ENCODE results near the gene RPL5. TPM values are rescaled to one million over a fixed set of nuclear protein-coding genes. Genes with fewer than 3 reads are reported as not detected.

Gene RPL5
- total and polyA plus RNA-seq, 9 of the 15 experiments (the other 6 are each of a cell fraction or from before 2014, with no cell fraction given), result 1,467 to 4,252 (median 2,454) TPM

DNA sequence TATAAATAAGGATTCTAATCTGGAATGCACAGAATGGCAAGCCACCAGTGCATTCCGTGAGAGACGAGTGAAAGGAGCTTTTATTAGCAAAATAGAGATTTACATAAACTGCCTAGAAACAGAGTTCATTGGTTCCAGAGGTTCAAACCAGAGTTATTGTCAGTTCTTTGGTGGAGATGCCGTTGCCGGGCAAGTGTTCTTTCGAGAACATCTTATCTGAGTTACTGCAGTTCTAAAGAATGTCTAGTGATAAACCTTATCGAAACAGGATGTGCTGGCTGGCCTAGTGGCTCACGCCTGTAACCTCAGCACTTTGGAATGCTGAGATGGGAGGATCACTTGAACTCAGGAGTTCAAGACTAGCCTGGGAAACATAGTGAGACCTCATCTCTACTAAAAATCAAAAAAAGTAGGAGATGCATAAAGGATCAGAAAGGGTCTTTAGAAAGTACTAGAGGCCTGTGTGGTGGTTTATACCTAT is 27.1 kb upstream of the RPL5 start (continued):
- TF ChIP-seq, protein P1, sequence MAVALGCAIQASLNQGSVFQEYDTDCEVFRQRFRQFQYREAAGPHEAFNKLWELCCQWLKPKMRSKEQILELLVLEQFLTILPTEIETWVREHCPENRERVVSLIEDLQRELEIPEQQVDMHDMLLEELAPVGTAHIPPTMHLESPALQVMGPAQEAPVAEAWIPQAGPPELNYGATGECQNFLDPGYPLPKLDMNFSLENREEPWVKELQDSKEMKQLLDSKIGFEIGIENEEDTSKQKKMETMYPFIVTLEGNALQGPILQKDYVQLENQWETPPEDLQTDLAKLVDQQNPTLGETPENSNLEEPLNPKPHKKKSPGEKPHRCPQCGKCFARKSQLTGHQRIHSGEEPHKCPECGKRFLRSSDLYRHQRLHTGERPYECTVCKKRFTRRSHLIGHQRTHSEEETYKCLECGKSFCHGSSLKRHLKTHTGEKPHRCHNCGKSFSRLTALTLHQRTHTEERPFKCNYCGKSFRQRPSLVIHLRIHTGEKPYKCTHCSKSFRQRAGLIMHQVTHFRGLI (CRISPR knock-in tag; IDR thresholded peaks at IDR 0.05), result no peak
- TF ChIP-seq, protein P2, sequence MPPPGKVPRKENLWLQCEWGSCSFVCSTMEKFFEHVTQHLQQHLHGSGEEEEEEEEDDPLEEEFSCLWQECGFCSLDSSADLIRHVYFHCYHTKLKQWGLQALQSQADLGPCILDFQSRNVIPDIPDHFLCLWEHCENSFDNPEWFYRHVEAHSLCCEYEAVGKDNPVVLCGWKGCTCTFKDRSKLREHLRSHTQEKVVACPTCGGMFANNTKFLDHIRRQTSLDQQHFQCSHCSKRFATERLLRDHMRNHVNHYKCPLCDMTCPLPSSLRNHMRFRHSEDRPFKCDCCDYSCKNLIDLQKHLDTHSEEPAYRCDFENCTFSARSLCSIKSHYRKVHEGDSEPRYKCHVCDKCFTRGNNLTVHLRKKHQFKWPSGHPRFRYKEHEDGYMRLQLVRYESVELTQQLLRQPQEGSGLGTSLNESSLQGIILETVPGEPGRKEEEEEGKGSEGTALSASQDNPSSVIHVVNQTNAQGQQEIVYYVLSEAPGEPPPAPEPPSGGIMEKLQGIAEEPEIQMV (tag; conservative IDR thresholded peaks at IDR 0.05; ENCODE audit: low read depth), result no peak
- TF ChIP-seq FOXA1 (IDR thresholded peaks at IDR 0.05; ENCODE audit: borderline replicate concordance), result no peak
- TF ChIP-seq ZNF77 (CRISPR knock-in tag; IDR thresholded peaks at IDR 0.05), result no peak
- peak; percentile 87 for TF ChIP-seq BHLHE40 (IDR thresholded peaks at IDR 0.05; ENCODE audit: low read length)
- TF ChIP-seq, protein P3, sequence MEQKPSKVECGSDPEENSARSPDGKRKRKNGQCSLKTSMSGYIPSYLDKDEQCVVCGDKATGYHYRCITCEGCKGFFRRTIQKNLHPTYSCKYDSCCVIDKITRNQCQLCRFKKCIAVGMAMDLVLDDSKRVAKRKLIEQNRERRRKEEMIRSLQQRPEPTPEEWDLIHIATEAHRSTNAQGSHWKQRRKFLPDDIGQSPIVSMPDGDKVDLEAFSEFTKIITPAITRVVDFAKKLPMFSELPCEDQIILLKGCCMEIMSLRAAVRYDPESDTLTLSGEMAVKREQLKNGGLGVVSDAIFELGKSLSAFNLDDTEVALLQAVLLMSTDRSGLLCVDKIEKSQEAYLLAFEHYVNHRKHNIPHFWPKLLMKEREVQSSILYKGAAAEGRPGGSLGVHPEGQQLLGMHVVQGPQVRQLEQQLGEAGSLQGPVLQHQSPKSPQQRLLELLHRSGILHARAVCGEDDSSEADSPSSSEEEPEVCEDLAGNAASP (IDR thresholded peaks at IDR 0.05), result no peak
- TF ChIP-seq TEAD2 (tag; IDR thresholded peaks at IDR 0.05), result peak; percentile 94
- no peak for TF ChIP-seq U2AF2 (optimal IDR thresholded peaks at IDR 0.05; ENCODE audit: low read depth, low read length)
- no peak for TF ChIP-seq ZNF695 (CRISPR knock-in tag; IDR thresholded peaks at IDR 0.05)
- TF ChIP-seq, protein P4, sequence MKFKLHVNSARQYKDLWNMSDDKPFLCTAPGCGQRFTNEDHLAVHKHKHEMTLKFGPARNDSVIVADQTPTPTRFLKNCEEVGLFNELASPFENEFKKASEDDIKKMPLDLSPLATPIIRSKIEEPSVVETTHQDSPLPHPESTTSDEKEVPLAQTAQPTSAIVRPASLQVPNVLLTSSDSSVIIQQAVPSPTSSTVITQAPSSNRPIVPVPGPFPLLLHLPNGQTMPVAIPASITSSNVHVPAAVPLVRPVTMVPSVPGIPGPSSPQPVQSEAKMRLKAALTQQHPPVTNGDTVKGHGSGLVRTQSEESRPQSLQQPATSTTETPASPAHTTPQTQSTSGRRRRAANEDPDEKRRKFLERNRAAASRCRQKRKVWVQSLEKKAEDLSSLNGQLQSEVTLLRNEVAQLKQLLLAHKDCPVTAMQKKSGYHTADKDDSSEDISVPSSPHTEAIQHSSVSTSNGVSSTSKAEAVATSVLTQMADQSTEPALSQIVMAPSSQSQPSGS (CRISPR knock-in tag; IDR thresholded peaks at IDR 0.05), result no peak
- TF ChIP-seq E2F3 (CRISPR knock-in tag; IDR thresholded peaks at IDR 0.05), result no peak
- TF ChIP-seq FIP1L1 (IDR thresholded peaks at IDR 0.05; ENCODE audit: low read depth, low read length, poor library complexity, severe bottlenecking), result no peak
- TF ChIP-seq, protein P5, sequence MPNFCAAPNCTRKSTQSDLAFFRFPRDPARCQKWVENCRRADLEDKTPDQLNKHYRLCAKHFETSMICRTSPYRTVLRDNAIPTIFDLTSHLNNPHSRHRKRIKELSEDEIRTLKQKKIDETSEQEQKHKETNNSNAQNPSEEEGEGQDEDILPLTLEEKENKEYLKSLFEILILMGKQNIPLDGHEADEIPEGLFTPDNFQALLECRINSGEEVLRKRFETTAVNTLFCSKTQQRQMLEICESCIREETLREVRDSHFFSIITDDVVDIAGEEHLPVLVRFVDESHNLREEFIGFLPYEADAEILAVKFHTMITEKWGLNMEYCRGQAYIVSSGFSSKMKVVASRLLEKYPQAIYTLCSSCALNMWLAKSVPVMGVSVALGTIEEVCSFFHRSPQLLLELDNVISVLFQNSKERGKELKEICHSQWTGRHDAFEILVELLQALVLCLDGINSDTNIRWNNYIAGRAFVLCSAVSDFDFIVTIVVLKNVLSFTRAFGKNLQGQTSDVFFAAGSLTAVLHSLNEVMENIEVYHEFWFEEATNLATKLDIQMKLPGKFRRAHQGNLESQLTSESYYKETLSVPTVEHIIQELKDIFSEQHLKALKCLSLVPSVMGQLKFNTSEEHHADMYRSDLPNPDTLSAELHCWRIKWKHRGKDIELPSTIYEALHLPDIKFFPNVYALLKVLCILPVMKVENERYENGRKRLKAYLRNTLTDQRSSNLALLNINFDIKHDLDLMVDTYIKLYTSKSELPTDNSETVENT (CRISPR knock-in tag; IDR thresholded peaks at IDR 0.05), result no peak
- TF ChIP-seq ZNF780A (CRISPR knock-in tag; IDR thresholded peaks at IDR 0.05), result no peak
- TF ChIP-seq, protein P6, sequence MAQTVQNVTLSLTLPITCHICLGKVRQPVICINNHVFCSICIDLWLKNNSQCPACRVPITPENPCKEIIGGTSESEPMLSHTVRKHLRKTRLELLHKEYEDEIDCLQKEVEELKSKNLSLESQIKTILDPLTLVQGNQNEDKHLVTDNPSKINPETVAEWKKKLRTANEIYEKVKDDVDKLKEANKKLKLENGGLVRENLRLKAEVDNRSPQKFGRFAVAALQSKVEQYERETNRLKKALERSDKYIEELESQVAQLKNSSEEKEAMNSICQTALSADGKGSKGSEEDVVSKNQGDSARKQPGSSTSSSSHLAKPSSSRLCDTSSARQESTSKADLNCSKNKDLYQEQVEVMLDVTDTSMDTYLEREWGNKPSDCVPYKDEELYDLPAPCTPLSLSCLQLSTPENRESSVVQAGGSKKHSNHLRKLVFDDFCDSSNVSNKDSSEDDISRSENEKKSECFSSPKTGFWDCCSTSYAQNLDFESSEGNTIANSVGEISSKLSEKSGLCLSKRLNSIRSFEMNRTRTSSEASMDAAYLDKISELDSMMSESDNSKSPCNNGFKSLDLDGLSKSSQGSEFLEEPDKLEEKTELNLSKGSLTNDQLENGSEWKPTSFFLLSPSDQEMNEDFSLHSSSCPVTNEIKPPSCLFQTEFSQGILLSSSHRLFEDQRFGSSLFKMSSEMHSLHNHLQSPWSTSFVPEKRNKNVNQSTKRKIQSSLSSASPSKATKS (CRISPR knock-in tag; IDR thresholded peaks at IDR 0.05), result no peak
- TF ChIP-seq ZBTB1 (CRISPR knock-in tag; IDR thresholded peaks at IDR 0.05; ENCODE audit: borderline replicate concordance, low read depth), result no peak
- TF ChIP-seq ZNF175 (CRISPR knock-in tag; IDR thresholded peaks at IDR 0.05; ENCODE audit: low read depth), result 0 out of 2 replicates have a peak, but pooled peaks have one; percentile 60
- TF ChIP-seq ZNF644 (tag; IDR thresholded peaks at IDR 0.05; ENCODE audit: low read depth), result no peak

Data from K562 (cell line).